Trophoblast cell (in vitro differentiated cells and primary cell): Measurements from ENCODE around the gene BCAT1.
A peak's percentile ranks its signal among the peaks of the same experiment; 100 is the strongest.

Experiments
- DNase-seq, 2 donors: peaks; one replicate each; pipeline ENCODE4 v3.0.0-alpha.2; 2016
- H2AFZ ChIP-seq: 2 replicates; pipeline ENCODE4 v1.6.1; 2013; ENCODE audit warnings: low read length, moderate library complexity, mild to moderate bottlenecking; ENCODE audit not compliant: insufficient read depth, poor library complexity
- H2AK5ac ChIP-seq: 2 replicates; pipeline ENCODE4 v1.6.1; 2013; ENCODE audit warnings: mild to moderate bottlenecking, low read length
- H2BK120ac ChIP-seq: 2 replicates; pipeline ENCODE4 v1.6.1; 2013; ENCODE audit warnings: low read length, mild to moderate bottlenecking, moderate library complexity; ENCODE audit not compliant: insufficient read depth, poor library complexity
- H2BK12ac ChIP-seq: 2 replicates; pipeline ENCODE4 v1.6.1; 2013; ENCODE audit warnings: mild to moderate bottlenecking, low read length, moderate library complexity
- H2BK5ac ChIP-seq: 2 replicates; pipeline ENCODE4 v1.6.1; 2013; ENCODE audit warnings: low read length, low read depth, moderate library complexity, mild to moderate bottlenecking; ENCODE audit not compliant: poor library complexity
- H3K14ac ChIP-seq: 2 replicates; pipeline ENCODE4 v1.6.1; 2013; ENCODE audit warnings: mild to moderate bottlenecking, low read length
- H3K18ac ChIP-seq: 2 replicates; pipeline ENCODE4 v1.6.1; 2013; ENCODE audit warnings: mild to moderate bottlenecking, low read length
- H3K23ac ChIP-seq: 2 replicates; pipeline ENCODE4 v1.6.1; 2013; ENCODE audit warnings: low read length
- H3K27ac ChIP-seq: 2 replicates; pipeline ENCODE4 v1.5.1; 2013; ENCODE audit warnings: low read depth, mild to moderate bottlenecking, inconsistent platforms, low read length, moderate library complexity
- H3K27me3 ChIP-seq: 2 replicates; pipeline ENCODE4 v1.6.1; 2013; ENCODE audit warnings: inconsistent platforms, mild to moderate bottlenecking, low read length, moderate library complexity; ENCODE audit not compliant: insufficient read depth
- H3K36me3 ChIP-seq, 2 experiments: 1 replicate in 1 of 2; 2 replicates in 1 of 2; pipeline ENCODE4 v1.6.1; 2013; ENCODE audit warnings: low read length in 2 of 2, mild to moderate bottlenecking in 2 of 2, moderate library complexity in 1 of 2; ENCODE audit not compliant: insufficient read depth in 2 of 2, control insufficient read depth in 1 of 2
- H3K4ac ChIP-seq: 2 replicates; pipeline ENCODE4 v1.6.1; 2013; ENCODE audit warnings: low read depth, mild to moderate bottlenecking, low read length, moderate library complexity
- H3K4me1 ChIP-seq, 2 experiments: 1 replicate in 1 of 2; 2 replicates in 1 of 2; pipeline ENCODE4 v1.6.1; 2013; ENCODE audit warnings: low read length in 2 of 2, mild to moderate bottlenecking in 2 of 2, moderate library complexity in 1 of 2; ENCODE audit not compliant: insufficient read depth in 2 of 2, control insufficient read depth in 1 of 2
- H3K4me2 ChIP-seq: 2 replicates; pipeline ENCODE4 v1.6.1; 2013; ENCODE audit warnings: inconsistent platforms, mild to moderate bottlenecking, low read length, moderate library complexity
- H3K4me3 ChIP-seq: 2 replicates; pipeline ENCODE4 v1.5.1; 2013; ENCODE audit warnings: mild to moderate bottlenecking, low read depth, low read length, inconsistent platforms
- H3K79me1 ChIP-seq: one replicate; pipeline ENCODE4 v1.6.1; 2013; ENCODE audit warnings: low read length
- H3K79me2 ChIP-seq: 2 replicates; pipeline ENCODE4 v1.6.1; 2013; ENCODE audit warnings: low read length, mild to moderate bottlenecking; ENCODE audit not compliant: control insufficient read depth, insufficient read depth, poor library complexity
- H3K9ac ChIP-seq: 2 replicates; pipeline ENCODE4 v1.6.1; 2013; ENCODE audit warnings: mild to moderate bottlenecking, low read length
- H3K9me3 ChIP-seq: 2 replicates; pipeline ENCODE4 v1.6.1; 2013; ENCODE audit warnings: low read depth, mild to moderate bottlenecking, control low read depth, inconsistent platforms, low read length; ENCODE audit not compliant: insufficient read depth
- H4K12ac ChIP-seq: 2 replicates; pipeline ENCODE4 v1.6.1; 2013; ENCODE audit warnings: low read depth, mild to moderate bottlenecking, low read length, moderate library complexity
- H4K8ac ChIP-seq: 2 replicates; pipeline ENCODE4 v1.6.1; 2013; ENCODE audit warnings: low read depth, mild to moderate bottlenecking, low read length, moderate library complexity
- H4K91ac ChIP-seq: one replicate; pipeline ENCODE4 v1.6.1; 2013; ENCODE audit warnings: low read depth, mild to moderate bottlenecking, low read length, moderate library complexity
- WGBS: extraction: QIAGEN DNeasy Blood & Tissue Kit; methylation state at CpG from one replicate; pipeline ENCODE4 v1.1.7; 2013; ENCODE audit warnings: missing lambda C conversion rate; ENCODE audit not compliant: insufficient read length, insufficient coverage; ENCODE audit errors: extremely low coverage; 5-methylcytosine and 5-hydroxymethylcytosine counted together

Gene BCAT1

DNA sequence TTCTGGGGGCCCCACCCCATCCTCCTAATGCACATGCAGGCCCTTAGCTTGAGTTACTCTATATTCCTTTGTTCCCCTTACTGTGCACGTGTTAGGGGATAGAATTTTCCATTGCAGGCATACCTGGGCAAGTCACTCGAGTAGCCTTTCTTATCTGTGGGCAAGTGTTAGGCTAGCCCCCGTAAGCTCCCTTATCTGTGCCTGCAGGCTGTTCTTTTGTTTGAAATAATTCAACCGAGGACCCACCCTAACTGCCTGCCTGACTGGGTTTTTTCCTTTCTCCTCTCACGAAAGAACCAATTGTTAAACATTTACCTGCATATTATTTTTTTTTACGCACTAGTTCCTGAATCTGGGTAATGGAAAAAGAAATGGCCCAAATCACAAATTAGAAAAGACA, 21.3 kb upstream of the BCAT1 start:
- Histone ChIP-seq H3K79me2 (no peaks in the 10 kb centered on the region), H3K4me1 (peaks cover 0 to 3% of the 10 kb centered on the region in 2 experiments), H3K9me3 (peaks cover 2% of the 10 kb centered on the region), H2BK5ac (no peak overlapping the region), H3K4me2 (no peak overlapping the region), H3K36me3 (no peaks in the 10 kb centered on the region), H2AFZ (no peak overlapping the region), H2BK120ac (no peak overlapping the region), H2BK12ac (no peak overlapping the region), H4K8ac (no peak overlapping the region), H3K4me3 (no peak overlapping the region), H4K91ac (no peak overlapping the region), H3K23ac (no peak overlapping the region), H2AK5ac (no peak overlapping the region), H3K27me3 (no peaks in the 10 kb centered on the region), H4K12ac (no peak overlapping the region), H3K9ac (no peak overlapping the region), H3K27ac (no peak overlapping the region), H3K4ac (no peak overlapping the region), H3K79me1 (peaks cover 3% of the 10 kb centered on the region), H3K14ac (no peak overlapping the region), H3K18ac (no peak overlapping the region)
- WGBS, result no CpG with 5 or more reads among the region's 6 CpGs
- DNase-seq, result no peak

DNA sequence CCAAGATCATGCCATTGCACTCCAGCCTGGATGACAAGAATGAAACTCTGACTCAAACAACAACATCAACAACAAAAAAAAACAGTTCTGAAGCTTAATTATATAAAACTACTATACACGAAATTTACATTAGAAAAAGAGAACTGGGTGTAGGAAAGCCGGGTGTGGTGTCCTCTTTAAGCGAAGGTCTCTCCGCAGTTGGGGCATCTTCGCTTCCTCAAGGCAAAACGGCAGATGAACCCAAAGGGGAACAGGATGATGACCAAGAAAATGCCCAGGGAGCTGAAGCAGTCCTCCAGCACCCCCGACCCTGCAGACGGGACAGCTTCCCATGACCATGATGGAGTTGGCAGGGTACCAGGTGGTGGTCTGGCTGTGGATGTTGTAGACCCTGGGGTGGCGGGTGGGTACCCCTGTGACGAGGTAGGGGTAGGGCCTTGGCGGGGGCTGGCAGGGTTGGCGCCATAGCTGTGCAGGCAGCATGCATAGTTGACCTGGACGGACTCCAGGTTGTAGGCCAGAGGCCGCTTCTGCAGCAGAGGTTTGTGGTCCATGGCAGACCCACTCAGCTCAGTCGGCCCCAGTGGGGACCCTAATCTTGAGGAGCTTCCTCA, 18.2 kb upstream of the BCAT1 start:
- H3K27me3 ChIP-seq, result no peaks in the 10 kb centered on the region
- H3K9ac ChIP-seq, result no peak overlapping the region
- no peak overlapping the region for H3K27ac ChIP-seq
- WGBS, result no CpG with 5 or more reads among the region's 15 CpGs
- H3K4me2 ChIP-seq, result no peak overlapping the region
- H3K4ac ChIP-seq, result no peak overlapping the region
- no peak overlapping the region for H2BK120ac ChIP-seq
- no peaks in the 10 kb centered on the region for H3K79me2 ChIP-seq
- no peak for DNase-seq
- no peak overlapping the region for H2AFZ ChIP-seq
- H2BK5ac ChIP-seq, result no peak overlapping the region
- H3K9me3 ChIP-seq, result peaks cover 2% of the 10 kb centered on the region
- no peak overlapping the region for H3K14ac ChIP-seq
- H3K4me3 ChIP-seq, result no peak overlapping the region
- no peak overlapping the region for H3K23ac ChIP-seq
- no peak overlapping the region for H3K18ac ChIP-seq
- H3K36me3 ChIP-seq, result no peaks in the 10 kb centered on the region
- H4K91ac ChIP-seq, result no peak overlapping the region
- H2AK5ac ChIP-seq, result no peak overlapping the region
- H3K4me1 ChIP-seq, result no peaks in the 10 kb centered on the region
- H4K8ac ChIP-seq, result no peak overlapping the region
- no peak overlapping the region for H2BK12ac ChIP-seq
- H4K12ac ChIP-seq, result no peak overlapping the region
- H3K79me1 ChIP-seq, result no peaks in the 10 kb centered on the region

DNA sequence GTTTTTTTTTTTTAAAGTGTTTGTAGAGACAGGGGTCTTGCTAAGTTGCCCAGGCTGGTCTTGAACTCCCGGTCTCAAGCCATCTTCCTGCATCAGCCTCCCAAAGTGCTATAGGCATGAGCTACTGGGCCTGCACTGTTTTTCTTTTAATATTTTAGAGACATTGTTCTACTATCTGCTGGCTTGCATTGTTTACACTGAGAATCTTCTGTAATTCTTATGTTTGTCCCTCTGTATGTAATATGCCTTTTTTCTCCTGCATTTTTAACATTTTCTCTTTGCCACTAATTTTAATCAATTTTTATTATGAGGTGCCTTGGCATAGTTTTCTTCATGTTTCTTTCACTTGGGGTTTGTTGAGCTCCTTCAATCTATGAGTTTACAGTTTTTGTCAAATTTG, 15.4 kb upstream of the BCAT1 start:
- H3K27me3 ChIP-seq, result no peaks in the 10 kb centered on the region
- no peak overlapping the region for H3K4me3 ChIP-seq
- H3K23ac ChIP-seq, result no peak overlapping the region
- no peak overlapping the region for H4K8ac ChIP-seq
- peaks cover 5% of the 10 kb centered on the region for H3K79me1 ChIP-seq
- no peak overlapping the region for H2BK120ac ChIP-seq
- no peak overlapping the region for H2AFZ ChIP-seq
- H3K9ac ChIP-seq, result no peak overlapping the region
- H2BK5ac ChIP-seq, result no peak overlapping the region
- H3K18ac ChIP-seq, result no peak overlapping the region
- no peak for DNase-seq
- H2AK5ac ChIP-seq, result no peak overlapping the region
- H4K91ac ChIP-seq, result no peak overlapping the region
- no peaks in the 10 kb centered on the region for H3K79me2 ChIP-seq
- H3K4ac ChIP-seq, result no peak overlapping the region
- H4K12ac ChIP-seq, result no peak overlapping the region
- H3K4me1 ChIP-seq, result peaks cover 0 to 4% of the 10 kb centered on the region in 2 experiments
- H2BK12ac ChIP-seq, result no peak overlapping the region
- H3K14ac ChIP-seq, result no peak overlapping the region
- no peak overlapping the region for H3K27ac ChIP-seq
- no peak overlapping the region for H3K4me2 ChIP-seq
- no CpG with 5 or more reads among the region's 1 CpG for WGBS
- no peaks in the 10 kb centered on the region for H3K36me3 ChIP-seq
- H3K9me3 ChIP-seq, result no peaks in the 10 kb centered on the region

DNA sequence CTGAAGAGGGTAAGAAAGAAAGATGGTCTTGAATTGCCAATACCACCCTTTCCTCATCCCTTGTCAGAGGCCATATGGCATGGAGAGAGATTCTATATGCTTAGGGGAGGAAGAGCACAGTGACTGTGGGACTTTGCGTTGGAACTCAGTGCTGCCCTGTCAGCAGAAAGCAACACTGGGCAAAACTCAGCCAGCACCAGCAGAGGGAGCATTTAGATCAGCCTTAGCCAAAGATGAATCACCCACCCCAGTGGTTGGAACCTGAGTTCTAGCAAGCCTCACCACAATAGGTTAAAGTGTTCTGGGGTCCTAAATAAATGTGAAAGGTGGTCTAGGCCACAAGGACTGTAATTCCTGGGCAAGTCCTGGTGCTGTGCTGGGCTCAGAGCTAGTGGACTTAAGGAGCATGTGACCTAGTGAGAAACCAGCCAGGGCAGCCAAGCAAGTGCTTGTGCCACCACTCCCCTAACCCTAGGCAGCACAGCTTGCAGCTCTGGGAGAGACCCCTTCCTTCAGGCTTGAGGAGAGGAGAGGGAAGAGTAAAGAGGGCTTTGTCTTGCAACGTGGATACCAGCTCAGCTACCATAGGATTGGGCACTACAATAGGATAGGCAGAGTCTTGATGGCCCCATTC, 11.4 kb upstream of the BCAT1 start:
- Histone ChIP-seq H3K4ac (no peak overlapping the region), H2BK5ac (no peak overlapping the region), H3K14ac (no peak overlapping the region), H4K8ac (no peak overlapping the region), H3K9me3 (no peaks in the 10 kb centered on the region), H3K27me3 (no peaks in the 10 kb centered on the region), H3K36me3 (no peaks in the 10 kb centered on the region), H3K4me3 (no peak overlapping the region), H3K79me1 (peaks cover 5% of the 10 kb centered on the region), H2AFZ (no peak overlapping the region), H3K4me1 (peaks cover 0 to 4% of the 10 kb centered on the region in 2 experiments), H3K9ac (no peak overlapping the region), H4K91ac (peak overlapping the region; percentile 0), H2BK12ac (no peak overlapping the region), H3K79me2 (no peaks in the 10 kb centered on the region), H4K12ac (no peak overlapping the region), H3K18ac (no peak overlapping the region), H2AK5ac (no peak overlapping the region), H3K4me2 (no peak overlapping the region), H2BK120ac (no peak overlapping the region), H3K23ac (no peak overlapping the region), H3K27ac (no peak overlapping the region)
- WGBS, result no CpG with 5 or more reads among the region's 2 CpGs
- DNase-seq, result peak; percentile 33 to 68
